HEK293 (cell line): ENCODE measurements around the gene PHLDB1.

ENCODE experiments used
- CTCF ChIA-PET: fragments of 350-600 bp; formaldehyde crosslinking; extraction: SDS; loops from one replicate; lab custom pipeline; 2021; ENCODE audit warnings: antibody characterized with exemption; lab: Yijun Ruan, JAX
- POLR2A ChIA-PET: fragments of 300-600 bp; formaldehyde crosslinking; extraction: SDS; loops from one replicate; lab custom pipeline; 2020; ENCODE audit warnings: antibody characterized with exemption, inconsistent platforms; lab: Yijun Ruan, JAX
- H3K27ac ChIP-seq: fragments of 200-500 bp; sonication (Bioruptor generic); 2 replicates; pipeline ENCODE4 v1.5.1; 2014; ENCODE audit warnings: low read depth, low read length, control low read depth, inconsistent platforms; ENCODE audit errors: extremely low read depth
- H3K36me3 ChIP-seq, 2 experiments: fragments of 200-500 bp in 1 of 2; sonication (Bioruptor generic) in 1 of 2; 1 replicate in 1 of 2; 2 replicates in 1 of 2; pipeline ENCODE4 v1.5.1; 2014 to 2017; ENCODE audit warnings: inconsistent platforms in 2 of 2, low read length in 2 of 2; ENCODE audit not compliant: control insufficient read depth in 2 of 2, insufficient read depth in 1 of 2
- H3K4me1 ChIP-seq: fragments of 200-500 bp; sonication (Bioruptor generic); 2 replicates; pipeline ENCODE4 v1.5.1; 2014; ENCODE audit warnings: mild to moderate bottlenecking, low read length, inconsistent platforms; ENCODE audit not compliant: control insufficient read depth, insufficient read depth
- H3K4me3 ChIP-seq: 2 replicates; pipeline ENCODE4 v1.5.1; 2011; ENCODE audit warnings: low read depth, mild to moderate bottlenecking, control low read depth, low read length, moderate library complexity
- H3K9me3 ChIP-seq: fragments of 200-500 bp; sonication (Bioruptor generic); 2 replicates; pipeline ENCODE4 v1.5.1; 2014; ENCODE audit warnings: low read depth, low read length, inconsistent platforms; ENCODE audit not compliant: control insufficient read depth, insufficient read depth
- BCL11A ChIP-seq: fragments of 450-650 bp; formaldehyde crosslinking; IDR thresholded peaks from 2 replicates; pipeline ENCODE4 v1.5.1; 2016; ENCODE audit warnings: low read depth, missing biosample characterization, missing genetic modification characterization
- HOXC10 ChIP-seq: sonication (generic); formaldehyde crosslinking; IDR thresholded peaks from 2 replicates; pipeline ENCODE4 v1.8.1; 2023; ENCODE audit warnings: mild to moderate bottlenecking, missing genetic modification reagents
- MEIS1 ChIP-seq: sonication (generic); formaldehyde crosslinking; IDR thresholded peaks from 2 replicates; pipeline ENCODE4 v1.8.1; 2022; ENCODE audit warnings: missing genetic modification reagents, mild to moderate bottlenecking, borderline replicate concordance
- YY1 ChIP-seq: fragments of 450-650 bp; formaldehyde crosslinking; IDR thresholded peaks from 2 replicates; pipeline ENCODE4 v1.5.1; 2018; ENCODE audit warnings: missing biosample characterization, missing genetic modification characterization
- YY2 ChIP-seq: fragments of 450-650 bp; formaldehyde crosslinking; IDR thresholded peaks from 2 replicates; pipeline ENCODE4 v1.5.1; 2016; ENCODE audit warnings: missing biosample characterization, missing genetic modification characterization
- ZBTB26 ChIP-seq: fragments of 450-650 bp; formaldehyde crosslinking; optimal IDR thresholded peaks from 2 replicates; pipeline ENCODE3; 2016; ENCODE audit warnings: missing biosample characterization, mild to moderate bottlenecking, missing genetic modification characterization
- ZBTB6 ChIP-seq: fragments of 450-650 bp; formaldehyde crosslinking; IDR thresholded peaks from 2 replicates; pipeline ENCODE4 v1.5.1; 2017; ENCODE audit warnings: missing biosample characterization, missing genetic modification characterization
- ZEB2 ChIP-seq: fragments of 450-650 bp; formaldehyde crosslinking; IDR thresholded peaks from 2 replicates; pipeline ENCODE4 v1.5.1; 2016; ENCODE audit warnings: missing biosample characterization, missing genetic modification characterization
- ZFP37 ChIP-seq: fragments of 450-650 bp; formaldehyde crosslinking; IDR thresholded peaks from 2 replicates; pipeline ENCODE4 v1.5.1; 2016; ENCODE audit warnings: missing biosample characterization, missing genetic modification characterization
- ZNF121 ChIP-seq: fragments of 450-650 bp; formaldehyde crosslinking; IDR thresholded peaks from 2 replicates; pipeline ENCODE4 v1.5.1; 2016; ENCODE audit warnings: missing biosample characterization, missing genetic modification characterization
- ZNF221 ChIP-seq: fragments of 450-650 bp; formaldehyde crosslinking; IDR thresholded peaks from 2 replicates; pipeline ENCODE4 v1.5.1; 2017; ENCODE audit warnings: missing biosample characterization, missing genetic modification characterization, borderline replicate concordance
- ZNF292 ChIP-seq: fragments of 450-650 bp; formaldehyde crosslinking; IDR thresholded peaks from 2 replicates; pipeline ENCODE4 v1.5.1; 2016; ENCODE audit warnings: low read depth, missing biosample characterization, missing genetic modification characterization, borderline replicate concordance
- ZNF302 ChIP-seq: fragments of 450-650 bp; formaldehyde crosslinking; IDR thresholded peaks from 2 replicates; pipeline ENCODE4 v1.5.1; 2016; ENCODE audit warnings: missing biosample characterization, missing genetic modification characterization, low read depth
- ZNF350 ChIP-seq: fragments of 450-650 bp; formaldehyde crosslinking; IDR thresholded peaks from 2 replicates; pipeline ENCODE4 v1.5.0; 2017; ENCODE audit warnings: missing biosample characterization, mild to moderate bottlenecking, missing genetic modification characterization
- ZNF398 ChIP-seq: fragments of 450-650 bp; formaldehyde crosslinking; IDR thresholded peaks from 2 replicates; pipeline ENCODE4 v1.5.1; 2017; ENCODE audit warnings: missing biosample characterization, missing genetic modification characterization
- ZNF501 ChIP-seq: fragments of 450-650 bp; formaldehyde crosslinking; IDR thresholded peaks from 2 replicates; pipeline ENCODE4 v1.5.1; 2016; ENCODE audit warnings: missing biosample characterization, missing genetic modification characterization
- ZNF560 ChIP-seq: fragments of 450-650 bp; formaldehyde crosslinking; IDR thresholded peaks from 2 replicates; pipeline ENCODE4 v1.5.1; 2017; ENCODE audit warnings: missing biosample characterization, missing genetic modification characterization, borderline replicate concordance
- ZNF670 ChIP-seq: fragments of 450-650 bp; formaldehyde crosslinking; IDR thresholded peaks from 2 replicates; pipeline ENCODE4 v1.5.1; 2016; ENCODE audit warnings: missing biosample characterization, missing genetic modification characterization, low read depth
- ZSCAN5A ChIP-seq: fragments of 450-650 bp; formaldehyde crosslinking; IDR thresholded peaks from 2 replicates; pipeline ENCODE4 v1.5.1; 2016; ENCODE audit warnings: missing biosample characterization, missing genetic modification characterization

Gene PHLDB1

GRCh38 chr11:118632577-118633318 lies 25.3 kb downstream of the PHLDB1 start (continued):
- TF ChIP-seq ZSCAN5A (tag by site-specific recombination) (no peak), YY2 (tag by site-specific recombination) (no peak)

GRCh38 chr11:118633319-118633690 lies 25.9 kb downstream of the PHLDB1 start:
- Histone ChIP-seq H3K4me3 (no peak overlapping the region), H3K27ac (no peak overlapping the region), H3K9me3 (no peaks in the 10 kb centered on the region), H3K36me3 (peaks cover 0 to 69% of the 10 kb centered on the region in 2 experiments; a peak in 1 of 3 replicates), H3K4me1 (peaks cover 7% of the 10 kb centered on the region; the same call in 1 of the 2 replicates)
- TF ChIP-seq HOXC10 (CRISPR knock-in tag) (no peak), ZFP37 (tag by site-specific recombination) (0 out of 2 replicates have a peak, but pooled peaks have one; percentile 39)
- ChIA-PET POLR2A (interaction anchor here (6.5 kb wide), 1 partner anchor 10 kb away, joined by 67 read pairs; no protein-coding TSS in a partner anchor), CTCF (interaction anchor here (0.7 to 2.5 kb wide), 4 partner anchors 19 to 153 kb away, joined by 3 to 7 read pairs (median 4); no protein-coding TSS in a partner anchor)

GRCh38 chr11:118633979-118634378 lies 26.6 kb downstream of the PHLDB1 start:
- Histone ChIP-seq H3K4me3 (no peak overlapping the region), H3K36me3 (peaks cover 0 to 69% of the 10 kb centered on the region in 2 experiments; a peak in 1 of 3 replicates), H3K4me1 (peaks cover 7% of the 10 kb centered on the region; the same call in 1 of the 2 replicates), H3K9me3 (no peaks in the 10 kb centered on the region), H3K27ac (no peak overlapping the region)
- POLR2A ChIA-PET, result interaction anchor here (1.0 to 6.5 kb wide), 6 partner anchors 10 to 572 kb away, joined by 3 to 67 read pairs (median 6); partner anchors contain the start of gene PHLDB1
- CTCF ChIA-PET, result interaction anchor here (0.6 to 2.5 kb wide), 8 partner anchors 11 to 593 kb away, joined by 3 to 7 read pairs (median 4); no protein-coding TSS in a partner anchor
- TF ChIP-seq ZNF121 (tag by site-specific recombination), result no peak
- TF ChIP-seq ZNF350, result no peak
- peak; percentile 88 for TF ChIP-seq ZNF398 (tag by site-specific recombination)
- TF ChIP-seq ZEB2 (tag by site-specific recombination), result no peak
- no peak for TF ChIP-seq ZNF302 (tag by site-specific recombination)
- no peak for TF ChIP-seq ZBTB26
- no peak for TF ChIP-seq ZNF560 (tag by site-specific recombination)

GRCh38 chr11:118634431-118635236 lies 27.2 kb downstream of the PHLDB1 start:
- Histone ChIP-seq H3K27ac (no peak overlapping the region), H3K4me1 (peaks cover 7% of the 10 kb centered on the region; the same call in 1 of the 2 replicates), H3K9me3 (no peaks in the 10 kb centered on the region), H3K36me3 (peaks cover 0 to 65% of the 10 kb centered on the region in 2 experiments; a peak in 1 of 3 replicates), H3K4me3 (0 out of 2 replicates have a peak overlapping the region, but pooled peaks have one; percentile 1)
- POLR2A ChIA-PET, result interaction anchor here (1.0 to 6.5 kb wide), 9 partner anchors 9 to 571 kb away, joined by 3 to 67 read pairs (median 4); partner anchors contain the start of genes PHLDB1 and UBE4A
- CTCF ChIA-PET, result interaction anchor here (0.6 to 2.5 kb wide), 14 partner anchors 9 to 592 kb away, joined by 3 to 8 read pairs (median 4); partner anchors contain the start of gene PHLDB1
- TF ChIP-seq ZNF292 (tag by site-specific recombination), result no peak
- no peak for TF ChIP-seq ZNF501 (tag by site-specific recombination)
- TF ChIP-seq ZBTB6 (tag by site-specific recombination), result peak; percentile 99
- TF ChIP-seq MEIS1 (CRISPR knock-in tag), result no peak
- TF ChIP-seq BCL11A, result no peak
- no peak for TF ChIP-seq ZNF221 (tag by site-specific recombination)
- TF ChIP-seq YY1, result no peak
- TF ChIP-seq ZNF670 (tag by site-specific recombination), result no peak
